A549 (cell line): ENCODE measurements around the gene SHROOM4.

Source experiments
- CTCF ChIP-seq: fragments of >200 bp; sonication (Bioruptor Twin); formaldehyde crosslinking; IDR thresholded peaks from 3 replicates; pipeline ENCODE4 v1.5.1; 2016
- ELK1 ChIP-seq: fragments of 150-350 bp; IDR thresholded peaks from 2 replicates; pipeline ENCODE4 v1.6.1; 2014; ENCODE audit warnings: low read depth, mild to moderate bottlenecking, low read length
- FOSL2 ChIP-seq, 2 experiments: fragments of 450-650 bp in 1 of 2; fragments of >200 bp in 1 of 2; sonication (Bioruptor Twin) in 1 of 2; formaldehyde crosslinking; IDR thresholded peaks; 2 replicates each; pipeline versions ENCODE4 v1.5.0 to v1.6.1; 2016 to 2020; ENCODE audit warnings: mild to moderate bottlenecking in 1 of 2, moderate library complexity in 1 of 2
- MAZ ChIP-seq: fragments of 150-350 bp; IDR thresholded peaks from 2 replicates; pipeline ENCODE4 v1.6.1; 2014; ENCODE audit warnings: antibody characterized with exemption, low read depth, low read length, borderline replicate concordance
- PHF8 ChIP-seq: fragments of 200-600 bp; sonication (generic); IDR thresholded peaks from 2 replicates; pipeline ENCODE4 v1.6.1; 2016; ENCODE audit warnings: low read depth, mild to moderate bottlenecking, antibody characterized with exemption, moderate library complexity, borderline replicate concordance
- POLR2A ChIP-seq: IDR thresholded peaks from 2 replicates; pipeline ENCODE4 v1.6.1; 2012; ENCODE audit warnings: mild to moderate bottlenecking, low read length
- RAD21 ChIP-seq, 2 experiments: fragments of >200 bp in 1 of 2; sonication (Bioruptor Twin) in 1 of 2; formaldehyde crosslinking in 1 of 2; IDR thresholded peaks in 1 of 2; conservative IDR thresholded peaks in 1 of 2; 2 replicates in 1 of 2; 3 replicates in 1 of 2; pipeline ENCODE4 v1.6.1; 2012 to 2018; ENCODE audit warnings: inconsistent platforms in 1 of 2
- USF2 ChIP-seq: fragments of 450-650 bp; IDR thresholded peaks from 2 replicates; pipeline ENCODE4 v1.6.1; 2014; ENCODE audit warnings: antibody characterized with exemption
- ZFP36 ChIP-seq: fragments of 450-650 bp; IDR thresholded peaks from 2 replicates; pipeline ENCODE4 v1.6.1; 2014; ENCODE audit warnings: borderline replicate concordance; ENCODE audit not compliant: partially characterized antibody

GRCh38 chrX:50762578-50762977 is 51.4 kb downstream of the SHROOM4 start:
- TF ChIP-seq USF2 (no peak), PHF8 (no peak), CTCF (no peak), RAD21 (conservative IDR thresholded peaks at IDR 0.05 in 1 of 2, IDR thresholded peaks at IDR 0.05 in 1 of 2) (no peak), MAZ (no peak), ELK1 (no peak), POLR2A (no peak), ZFP36 (no peak), FOSL2 (IDR thresholded peaks at IDR 0.05) (no peak), FOSL2 (CRISPR knock-in tag; IDR thresholded peaks at IDR 0.05) (no peak)
